Measurements from ENCODE around the gene FRMD4B.

DNA sequence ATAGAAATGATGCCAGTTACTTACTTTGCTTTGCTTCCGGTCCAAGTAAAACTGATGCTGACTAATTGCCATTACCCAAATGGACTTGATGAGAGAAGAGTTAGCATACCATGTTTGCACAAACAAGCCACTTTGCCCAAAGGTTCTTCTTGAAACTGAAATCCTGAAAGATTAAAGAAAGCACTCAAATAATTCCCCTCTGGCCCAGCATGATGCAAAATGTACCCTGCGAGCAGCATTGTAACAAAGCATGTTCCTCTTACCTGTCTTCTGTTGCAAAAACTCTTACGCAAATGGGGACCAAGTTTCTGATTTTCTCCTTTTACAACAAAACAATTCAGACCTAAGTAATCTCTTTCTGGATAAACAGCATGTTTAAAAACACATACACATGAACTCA is 189.0 kb downstream of the FRMD4B start:
- TF ChIP-seq, protein P1, sequence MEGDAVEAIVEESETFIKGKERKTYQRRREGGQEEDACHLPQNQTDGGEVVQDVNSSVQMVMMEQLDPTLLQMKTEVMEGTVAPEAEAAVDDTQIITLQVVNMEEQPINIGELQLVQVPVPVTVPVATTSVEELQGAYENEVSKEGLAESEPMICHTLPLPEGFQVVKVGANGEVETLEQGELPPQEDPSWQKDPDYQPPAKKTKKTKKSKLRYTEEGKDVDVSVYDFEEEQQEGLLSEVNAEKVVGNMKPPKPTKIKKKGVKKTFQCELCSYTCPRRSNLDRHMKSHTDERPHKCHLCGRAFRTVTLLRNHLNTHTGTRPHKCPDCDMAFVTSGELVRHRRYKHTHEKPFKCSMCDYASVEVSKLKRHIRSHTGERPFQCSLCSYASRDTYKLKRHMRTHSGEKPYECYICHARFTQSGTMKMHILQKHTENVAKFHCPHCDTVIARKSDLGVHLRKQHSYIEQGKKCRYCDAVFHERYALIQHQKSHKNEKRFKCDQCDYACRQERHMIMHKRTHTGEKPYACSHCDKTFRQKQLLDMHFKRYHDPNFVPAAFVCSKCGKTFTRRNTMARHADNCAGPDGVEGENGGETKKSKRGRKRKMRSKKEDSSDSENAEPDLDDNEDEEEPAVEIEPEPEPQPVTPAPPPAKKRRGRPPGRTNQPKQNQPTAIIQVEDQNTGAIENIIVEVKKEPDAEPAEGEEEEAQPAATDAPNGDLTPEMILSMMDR (IDR thresholded peaks at IDR 0.05): no peak
- TF ChIP-seq EZH2 (IDR thresholded peaks at IDR 0.05): no peak

All from neural progenitor cell (in vitro differentiated cells).